RPMI7951 (cell line): ENCODE measurements around the gene SCYGR5. TPM values are rescaled to one million over a fixed set of nuclear protein-coding genes. Genes with fewer than 3 reads are reported as not detected.
"Not testable (repeated sequence)": the region's sequence is repeated elsewhere in the genome, so short reads cannot be mapped to it uniquely, and the experiment has no call there.

Experiments
- DNase-seq: peaks from one replicate; pipeline ENCODE4 v3.0.0-alpha.2; 2012; ENCODE audit warnings: low read depth
- total RNA-seq: library from RNA; depleted of rRNA; stranded (reverse); fragments of >200 nt; shearing (Covaris generic); gene quantifications from 2 replicates; pipeline ENCODE4 v1.2.3, GENCODE V29; 2014; rRNA removed

Gene SCYGR5
- total RNA-seq, 1 experiment from 2014 or later, result not detected

DNA sequence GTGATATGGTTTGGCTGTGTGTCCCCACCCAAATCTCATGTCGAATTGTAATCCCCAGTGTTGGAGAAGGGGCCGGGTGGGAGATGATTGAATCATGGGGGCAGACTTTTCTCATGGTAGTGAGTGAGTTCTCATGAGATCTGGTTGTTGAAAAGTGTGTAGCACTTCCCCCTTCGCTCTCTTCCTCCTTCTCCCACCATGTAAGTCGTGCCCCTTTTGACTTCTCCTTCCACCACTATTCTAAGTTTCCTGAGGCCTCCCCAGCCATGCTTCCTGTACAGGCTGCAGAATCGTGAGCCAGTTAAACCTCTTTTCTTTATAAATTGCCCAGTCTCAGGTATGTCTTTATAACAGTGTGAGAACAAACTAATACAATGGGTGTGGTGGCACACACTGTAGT is 7.0 kb downstream of the SCYGR5 start:
- DNase-seq, result not testable (repeated sequence)

DNA sequence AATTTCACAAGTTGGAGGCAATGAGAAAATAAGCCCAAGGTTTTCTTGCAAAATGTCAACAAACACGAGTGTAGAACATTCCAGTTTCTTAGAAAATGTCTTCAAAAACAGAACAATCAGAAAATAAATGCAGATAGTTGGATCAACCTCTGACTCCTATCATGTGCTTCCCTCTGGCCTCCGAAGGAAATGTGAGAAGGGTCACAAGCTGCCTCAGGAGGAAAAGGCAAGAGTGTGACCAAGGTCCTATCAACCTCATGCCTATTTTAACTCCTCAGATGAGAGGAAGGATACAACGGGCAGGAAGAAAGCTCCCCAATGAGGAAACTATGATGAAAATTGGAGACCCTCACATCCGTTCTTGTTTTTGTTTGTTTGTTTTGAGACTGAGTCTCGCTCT is 7.9 kb downstream of the SCYGR5 start:
- no peak for DNase-seq

DNA sequence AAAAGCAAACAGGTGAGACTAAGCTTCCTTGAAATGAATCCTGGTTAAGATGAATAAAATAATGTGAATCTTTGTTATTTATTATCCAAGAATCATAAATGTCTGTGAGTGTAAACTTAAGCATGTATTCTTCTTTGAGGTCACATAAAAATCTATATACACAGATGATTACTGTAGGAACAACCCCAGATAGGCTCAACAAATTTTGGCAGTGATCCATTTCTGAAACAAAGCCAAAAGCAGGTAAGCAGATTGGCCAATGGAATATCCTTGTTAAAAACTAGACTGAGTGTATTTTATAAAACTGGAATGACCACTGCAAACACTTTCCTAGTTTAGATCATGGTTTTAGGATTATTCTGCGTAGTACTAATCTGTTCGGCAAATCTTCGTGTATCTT is 11.3 kb downstream of the SCYGR5 start:
- DNase-seq, result no peak

DNA sequence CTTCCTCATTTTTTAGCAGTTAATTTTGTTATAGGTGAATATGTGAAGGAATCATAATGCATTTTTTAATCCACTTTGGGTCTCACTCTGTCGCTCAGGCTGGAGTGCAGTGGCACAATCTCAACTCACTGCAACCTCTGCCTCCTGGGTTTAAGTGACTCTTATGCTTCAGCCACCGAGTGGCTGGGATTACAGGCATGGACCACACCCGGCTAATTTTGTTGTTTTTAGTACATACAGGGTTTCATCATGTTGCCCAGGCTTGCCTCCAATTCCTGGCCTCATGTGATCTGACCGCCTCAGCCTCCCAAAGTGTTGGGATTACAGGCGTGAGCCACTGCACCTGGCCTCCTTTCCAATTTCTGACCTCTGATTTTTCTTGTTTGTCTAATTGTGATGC is 17.7 kb downstream of the SCYGR5 start:
- no peak for DNase-seq

DNA sequence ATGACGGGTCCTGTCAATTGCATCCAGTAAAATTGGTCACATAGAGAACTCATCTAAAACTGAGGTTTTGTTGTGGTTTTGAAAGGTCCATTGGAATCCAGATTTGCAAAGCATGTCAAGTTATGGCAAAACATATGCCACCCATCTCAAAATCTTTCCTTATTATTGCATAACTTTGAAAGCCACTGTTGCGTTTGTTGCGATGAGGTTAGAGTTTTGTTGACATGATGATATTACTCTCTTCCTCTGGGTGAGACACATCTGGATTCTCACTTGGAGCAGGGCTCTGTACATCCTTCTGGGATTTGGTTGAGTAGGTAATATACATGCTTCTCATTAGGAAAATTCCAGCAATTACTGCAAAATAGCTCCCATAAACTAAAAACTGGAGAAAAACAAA is 20.6 kb downstream of the SCYGR5 start:
- DNase-seq, result no peak

DNA sequence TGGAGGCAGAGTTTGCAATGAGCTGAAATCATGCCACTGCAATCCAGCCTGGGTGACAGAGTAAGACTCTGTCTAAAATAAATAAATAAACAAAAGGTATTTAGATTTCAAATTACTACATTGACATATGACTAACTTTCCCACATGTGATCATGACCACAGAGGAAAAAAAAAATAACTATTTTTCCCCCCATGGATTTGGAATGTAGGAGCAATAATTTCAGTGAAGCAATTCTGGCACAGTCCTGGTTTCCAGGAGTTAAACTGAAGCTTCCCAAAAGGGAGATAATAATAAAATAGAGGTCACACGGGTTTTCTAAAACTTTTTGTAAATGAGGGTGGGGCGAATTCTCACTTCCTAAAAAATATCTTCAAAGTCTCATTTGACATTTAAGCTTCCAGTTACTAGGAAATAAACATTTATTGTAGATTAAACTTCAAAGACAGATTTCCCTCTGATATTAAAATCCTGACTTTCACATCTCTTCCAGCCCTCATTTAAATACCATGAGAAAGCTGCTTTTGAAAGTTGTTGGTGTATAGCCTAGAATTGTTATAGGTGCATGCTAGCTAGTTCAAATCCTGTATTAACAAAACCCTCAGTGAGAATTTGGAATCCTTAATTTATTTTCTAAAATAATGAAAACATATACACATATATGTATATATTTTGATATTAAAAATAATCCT is 30.5 kb downstream of the SCYGR5 start:
- DNase-seq, result no peak

DNA sequence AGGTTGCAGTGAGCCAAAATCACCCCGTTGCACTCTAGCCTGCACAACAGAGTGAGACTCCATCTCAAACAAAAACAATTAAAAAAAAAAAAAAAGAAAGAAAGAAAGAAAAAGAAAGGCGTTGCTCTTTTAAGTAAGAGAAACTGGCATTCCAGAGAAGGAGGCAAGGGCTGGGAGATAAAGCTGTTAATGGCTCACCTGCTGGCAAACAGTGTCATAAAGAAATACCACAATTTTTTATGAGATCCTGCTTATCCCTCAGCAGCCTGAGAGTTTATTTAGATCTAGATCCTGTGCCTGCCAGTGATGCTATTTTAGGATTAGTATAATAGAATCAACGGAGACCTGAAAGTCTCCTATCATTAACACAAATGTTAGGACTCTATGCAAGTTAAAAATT is 35.0 kb downstream of the SCYGR5 start:
- no peak for DNase-seq

DNA sequence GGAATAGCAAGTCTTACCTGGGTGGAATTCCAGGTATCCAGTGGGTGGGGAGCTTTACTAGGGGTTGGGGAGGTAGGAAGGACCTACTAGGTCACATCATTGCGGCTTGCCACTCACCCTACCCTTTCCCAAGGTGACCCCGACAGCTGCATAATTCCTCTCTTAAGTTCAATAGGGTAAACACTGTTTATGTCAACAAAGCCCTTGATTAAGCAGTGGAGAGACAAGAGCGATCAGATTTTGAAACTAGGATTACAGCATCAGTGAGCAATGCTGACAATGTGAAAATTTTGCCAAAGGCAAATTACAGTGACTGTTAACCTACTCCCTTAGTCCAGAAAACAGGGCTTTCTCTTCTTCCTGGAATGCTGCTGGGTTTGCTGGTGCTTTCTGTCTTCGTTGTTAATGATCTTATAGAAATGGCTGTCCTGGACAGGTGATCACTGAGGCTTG is 36.7 kb downstream of the SCYGR5 start:
- peak; percentile 57 for DNase-seq

DNA sequence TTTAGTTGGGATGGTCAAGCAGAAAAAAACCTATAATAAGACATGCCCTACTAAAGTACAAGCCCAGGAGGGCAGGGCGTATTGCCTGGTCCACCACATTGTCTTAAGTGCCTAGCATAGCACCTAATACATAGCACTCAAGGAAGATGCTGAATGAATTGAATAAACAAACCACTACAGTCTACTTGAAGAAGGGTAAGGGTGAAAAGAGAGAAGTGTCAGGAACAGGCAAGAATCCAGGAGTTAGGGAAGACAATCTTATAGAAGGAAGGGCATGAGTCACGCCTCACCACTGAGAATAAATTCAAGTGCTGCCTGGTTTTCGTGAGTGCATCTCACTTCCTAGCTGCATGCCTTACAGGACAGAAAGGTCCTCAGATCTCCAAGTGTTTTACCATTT is 37.4 kb downstream of the SCYGR5 start:
- peak; percentile 61 for DNase-seq

DNA sequence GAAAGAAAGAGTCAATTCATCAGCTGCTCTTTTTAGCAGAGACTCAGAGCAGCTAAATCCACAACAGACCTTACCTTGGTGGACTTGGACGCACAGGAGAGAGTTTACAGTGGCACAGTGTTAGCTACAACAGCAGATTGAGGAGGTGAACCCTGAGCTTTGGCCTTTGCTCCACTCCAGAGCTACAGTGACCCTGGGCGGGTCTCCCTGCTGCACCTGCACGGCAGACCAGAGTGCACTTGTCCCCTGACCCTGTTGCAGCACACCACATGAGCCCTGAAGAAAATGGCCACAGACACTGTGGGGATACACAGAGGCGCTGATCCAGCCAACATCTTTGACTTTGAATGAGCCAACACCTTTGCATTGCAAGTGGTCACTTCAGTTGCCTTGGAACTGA is 40.3 kb downstream of the SCYGR5 start:
- DNase-seq, result no peak

DNA sequence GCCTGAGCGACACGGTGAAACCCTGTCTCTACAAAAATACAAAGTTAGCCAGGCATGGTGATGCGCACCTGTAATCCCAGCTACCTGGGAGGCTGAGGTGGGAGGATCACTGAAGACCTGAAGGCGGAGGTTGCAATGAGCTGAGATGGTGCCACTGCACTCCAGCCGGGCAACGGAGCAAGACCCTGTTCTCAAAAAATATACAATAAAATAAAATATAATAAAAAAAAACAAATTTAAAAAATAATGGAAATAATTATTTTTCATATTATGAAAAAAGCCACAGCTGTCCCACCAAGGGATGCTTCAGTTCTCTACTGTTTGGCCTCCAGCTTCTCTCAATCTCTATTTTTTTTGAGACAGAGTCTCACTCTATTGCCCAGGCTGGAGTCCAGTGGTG is 40.8 kb downstream of the SCYGR5 start:
- no peak for DNase-seq

DNA sequence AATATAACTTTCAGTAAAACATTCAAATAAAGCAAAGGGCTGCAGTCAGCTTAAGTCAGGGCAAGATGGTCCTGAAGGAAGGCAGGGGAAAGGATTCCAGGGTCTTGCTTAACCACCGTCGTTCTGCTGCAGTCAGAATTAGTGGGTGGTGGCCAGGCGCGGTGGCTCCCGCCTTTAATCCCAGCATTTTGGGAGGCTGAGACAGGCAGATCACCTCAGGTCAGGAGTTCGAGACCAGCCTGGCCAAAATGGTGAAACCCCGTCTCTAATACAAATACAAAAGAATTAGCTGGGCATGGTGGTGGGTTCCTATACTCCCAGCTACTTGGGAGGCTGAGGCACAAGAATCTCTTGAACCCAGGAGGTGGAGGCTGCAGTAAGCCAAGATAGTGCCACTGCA is 44.4 kb downstream of the SCYGR5 start:
- no peak for DNase-seq

DNA sequence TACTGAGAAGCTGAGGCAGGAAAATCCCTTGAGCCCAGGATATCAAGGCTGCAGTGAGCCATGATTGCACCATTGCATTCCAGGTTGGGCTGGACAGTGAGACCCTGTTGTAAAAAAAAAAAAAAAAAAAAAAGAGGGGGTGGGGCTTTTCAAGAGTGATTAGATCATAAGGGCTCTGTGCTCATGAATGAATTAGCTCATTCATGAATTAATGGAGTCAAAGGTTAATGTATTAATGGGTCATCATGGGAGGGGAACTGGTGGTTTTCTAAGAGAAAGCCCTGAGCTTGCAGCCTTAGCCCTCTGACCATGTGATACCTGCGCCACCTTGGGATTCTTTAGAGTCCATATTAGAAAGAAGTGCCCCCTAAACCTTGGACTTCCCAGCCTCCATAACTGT is 46.7 kb downstream of the SCYGR5 start:
- no peak for DNase-seq

DNA sequence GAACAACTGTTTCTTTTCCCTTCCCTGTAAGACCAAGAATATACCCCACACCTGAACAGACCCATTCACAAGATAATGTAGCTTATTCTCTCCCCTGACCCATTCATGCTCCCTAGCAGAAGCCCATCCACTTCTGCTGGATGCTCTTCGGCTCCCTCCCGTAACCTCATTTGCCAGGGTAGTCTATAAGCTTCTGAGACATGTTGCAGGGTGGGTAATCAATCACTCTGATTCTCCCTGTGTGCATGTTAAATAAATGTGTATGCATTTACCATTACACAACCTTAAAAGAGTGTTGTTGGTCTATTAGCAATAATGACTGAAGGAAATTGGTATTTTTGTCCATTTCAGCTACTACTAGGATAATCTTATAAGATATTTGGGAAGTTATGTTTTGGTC is 49.9 kb downstream of the SCYGR5 start:
- no peak for DNase-seq

Other genes starting within 250 kb of the SCYGR5 start
- gene AGFG1, start 194.6 kb upstream of the SCYGR5 start, total RNA-seq, result 85.0 and 120 TPM in 2 replicates
- not detected in 2 replicates for gene SCYGR2, start 67.9 kb upstream of the SCYGR5 start, total RNA-seq
- not detected in 2 replicates for gene SCYGR3, start 52.0 kb upstream of the SCYGR5 start, total RNA-seq
- gene SCYGR4, start 49.3 kb upstream of the SCYGR5 start, total RNA-seq, result not detected in 2 replicates
- gene SLC19A3, start 51.2 kb downstream of the SCYGR5 start, total RNA-seq, result not detected in 2 replicates
- not detected in 2 replicates for gene SCYGR6, start 58.0 kb downstream of the SCYGR5 start, total RNA-seq
- not detected in 2 replicates for gene SCYGR7, start 61.5 kb downstream of the SCYGR5 start, total RNA-seq
- not detected in 2 replicates for gene SCYGR8, start 79.1 kb downstream of the SCYGR5 start, total RNA-seq
- gene CCL20, start 147.0 kb downstream of the SCYGR5 start, total RNA-seq, result 2.2 and 3.8 TPM in 2 replicates
- gene DAW1, start 204.8 kb downstream of the SCYGR5 start, total RNA-seq, result 0.10 and 0.48 TPM in 2 replicates